PC-9 (cell line): ENCODE measurements around the gene NT5C2. TPM values are rescaled to one million over a fixed set of nuclear protein-coding genes. Genes with fewer than 3 reads are reported as not detected.

Experiments used
- BruUV-seq: library from RNA; stranded (reverse); fragments of 400-500 nt; replicated peaks from 2 replicates; lab custom pipeline; 2021; lab: Mats Ljungman, UMichigan
- CTCF ChIA-PET: fragments of 300-600 bp; sonication (Branson Sonifier 250); formaldehyde crosslinking; loops from one replicate; lab custom pipeline; 2022; ENCODE audit warnings: antibody characterized with exemption; lab: Charles Lee
- POLR2A ChIA-PET: fragments of 300-600 bp; sonication (Branson Sonifier 250); formaldehyde crosslinking; loops from one replicate; lab custom pipeline; 2022; ENCODE audit warnings: antibody characterized with exemption; ENCODE audit not compliant: unreplicated experiment; lab: Charles Lee
- DNase-seq, 2 experiments: peaks; one replicate each; pipeline versions ENCODE4 v3.0.0 to v3.0.0-alpha.2; 2015 to 2022; ENCODE audit warnings: mixed read lengths in 1 of 2
- H2AFZ ChIP-seq: fragments of 200-600 bp; sonication (generic); 2 replicates; pipeline ENCODE4 v1.8.1; 2017; ENCODE audit warnings: antibody characterized with exemption
- H3F3A ChIP-seq: fragments of 200-600 bp; sonication (generic); 2 replicates; pipeline ENCODE4 v1.8.1; 2017; ENCODE audit warnings: antibody characterized with exemption, mild to moderate bottlenecking, low read depth; ENCODE audit not compliant: insufficient read depth
- H3K27ac ChIP-seq: fragments of 200-600 bp; sonication (generic); 2 replicates; pipeline ENCODE4 v1.6.1; 2016; ENCODE audit warnings: mixed run types
- H3K27me3 ChIP-seq: fragments of 200-600 bp; sonication (generic); 2 replicates; pipeline ENCODE4 v1.6.1; 2016; ENCODE audit warnings: low read depth, mixed run types; ENCODE audit not compliant: insufficient read depth
- H3K36me3 ChIP-seq: fragments of 200-600 bp; sonication (generic); 2 replicates; pipeline ENCODE4 v1.6.1; 2016; ENCODE audit warnings: low read depth, mixed run types
- H3K4me1 ChIP-seq: fragments of 200-600 bp; sonication (generic); replicated peaks from 2 replicates; pipeline ENCODE4 v1.6.1; 2016; ENCODE audit warnings: mixed run types; ENCODE audit not compliant: insufficient read depth
- H3K4me2 ChIP-seq: fragments of 200-600 bp; sonication (generic); 2 replicates; pipeline ENCODE4 v1.6.1; 2017; ENCODE audit warnings: mixed run types
- H3K4me3 ChIP-seq: fragments of 200-600 bp; sonication (generic); 2 replicates; pipeline ENCODE4 v1.6.1; 2016; ENCODE audit warnings: mixed run types
- H3K79me2 ChIP-seq: fragments of 200-600 bp; sonication (generic); 2 replicates; pipeline ENCODE4 v1.6.1; 2017; ENCODE audit warnings: low read depth, mixed run types
- H3K9me2 ChIP-seq: fragments of 200-600 bp; sonication (generic); 2 replicates; pipeline ENCODE4 v1.8.1; 2017; ENCODE audit warnings: mild to moderate bottlenecking; ENCODE audit not compliant: insufficient read depth
- H3K9me3 ChIP-seq: fragments of 200-600 bp; sonication (generic); 2 replicates; pipeline ENCODE4 v1.8.1; 2016; ENCODE audit warnings: low read depth; ENCODE audit not compliant: insufficient read depth
- H4K20me1 ChIP-seq: fragments of 200-600 bp; sonication (generic); 2 replicates; pipeline ENCODE4 v1.8.1; 2017; ENCODE audit not compliant: insufficient read depth
- EZH2 ChIP-seq: fragments of 200-600 bp; sonication (generic); IDR thresholded peaks from 2 replicates; pipeline ENCODE4 v1.8.0; 2017; ENCODE audit warnings: antibody characterized with exemption, low read depth
- intact Hi-C: fragments of 100-400 bp; cut with micrococcal nuclease; formaldehyde crosslinking; loops from one replicate; pipeline ENCODE4 v1.10.0; 2022; ENCODE audit not compliant: unreplicated experiment
- total RNA-seq: library from RNA; stranded (reverse); gene quantifications from 2 replicates; pipeline ENCODE4 v1.2.3, GENCODE V29; 2021
- TF ChIP-seq, protein P1 (sequence below): fragments of 200-600 bp; sonication (generic); conservative IDR thresholded peaks from 2 replicates; pipeline ENCODE4 v1.6.1; 2017; ENCODE audit warnings: mixed run types, antibody characterized with exemption, mild to moderate bottlenecking, moderate library complexity

NT5C2 gene
- total RNA-seq, 1 experiment from 2014 or later: 67.9 TPM

DNA sequence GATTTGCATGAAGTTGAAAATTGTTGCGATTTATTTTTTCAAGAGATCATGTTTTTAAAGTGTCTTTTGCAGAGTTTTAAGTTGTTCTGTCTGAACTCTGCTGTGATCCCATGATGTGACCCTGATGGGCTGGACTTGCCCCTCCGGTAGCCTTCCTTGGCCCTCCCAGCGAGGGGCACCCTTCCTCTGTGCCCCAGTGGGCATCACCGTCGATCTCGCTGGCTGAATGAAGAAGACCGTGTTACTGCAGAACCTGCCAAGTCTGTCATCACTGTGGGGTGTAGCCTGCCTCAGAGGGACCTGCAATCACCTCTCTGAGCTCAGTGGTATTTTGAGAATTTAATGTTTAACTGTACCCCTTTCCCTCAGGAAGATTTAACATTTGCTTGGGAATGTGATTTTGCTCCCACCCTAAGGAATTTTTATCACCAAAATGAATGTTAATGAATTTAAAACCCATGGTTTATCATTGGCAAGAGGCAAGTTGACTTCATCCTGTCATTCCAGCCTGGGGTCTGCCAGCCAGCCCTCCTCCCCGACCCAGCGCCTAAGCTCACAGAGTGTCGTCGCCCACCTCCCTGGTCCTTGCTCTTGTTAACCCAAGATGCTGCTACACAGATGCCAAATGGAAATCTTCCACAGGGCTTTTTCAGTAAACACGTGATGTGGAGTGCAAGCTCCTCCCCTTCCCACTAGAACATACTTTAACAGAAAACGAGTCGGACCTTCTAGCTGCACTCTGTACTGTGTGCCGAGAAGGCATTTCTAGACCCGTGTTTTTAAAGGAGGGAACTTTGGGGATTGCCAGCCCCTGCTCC is 115.4 kb downstream of the NT5C2 start:
- Histone ChIP-seq H3K4me3 (no peak overlapping the region), H3K9me2 (no peaks in the 10 kb centered on the region), H3K9me3 (no peaks in the 10 kb centered on the region), H3F3A (peaks cover 11% of the 10 kb centered on the region), H3K36me3 (no peaks in the 10 kb centered on the region), H3K27ac (no peak overlapping the region), H3K4me1 (no peaks in the 10 kb centered on the region), H2AFZ (no peak overlapping the region), H3K27me3 (no peaks in the 10 kb centered on the region), H4K20me1 (no peaks in the 10 kb centered on the region), H3K79me2 (no peaks in the 10 kb centered on the region), H3K4me2 (no peak overlapping the region)
- intact Hi-C loops: no loop called here
- CTCF ChIA-PET: no interaction called here
- no TSS peak for BruUV-seq
- POLR2A ChIA-PET: no interaction called here
- TF ChIP-seq, protein P1, sequence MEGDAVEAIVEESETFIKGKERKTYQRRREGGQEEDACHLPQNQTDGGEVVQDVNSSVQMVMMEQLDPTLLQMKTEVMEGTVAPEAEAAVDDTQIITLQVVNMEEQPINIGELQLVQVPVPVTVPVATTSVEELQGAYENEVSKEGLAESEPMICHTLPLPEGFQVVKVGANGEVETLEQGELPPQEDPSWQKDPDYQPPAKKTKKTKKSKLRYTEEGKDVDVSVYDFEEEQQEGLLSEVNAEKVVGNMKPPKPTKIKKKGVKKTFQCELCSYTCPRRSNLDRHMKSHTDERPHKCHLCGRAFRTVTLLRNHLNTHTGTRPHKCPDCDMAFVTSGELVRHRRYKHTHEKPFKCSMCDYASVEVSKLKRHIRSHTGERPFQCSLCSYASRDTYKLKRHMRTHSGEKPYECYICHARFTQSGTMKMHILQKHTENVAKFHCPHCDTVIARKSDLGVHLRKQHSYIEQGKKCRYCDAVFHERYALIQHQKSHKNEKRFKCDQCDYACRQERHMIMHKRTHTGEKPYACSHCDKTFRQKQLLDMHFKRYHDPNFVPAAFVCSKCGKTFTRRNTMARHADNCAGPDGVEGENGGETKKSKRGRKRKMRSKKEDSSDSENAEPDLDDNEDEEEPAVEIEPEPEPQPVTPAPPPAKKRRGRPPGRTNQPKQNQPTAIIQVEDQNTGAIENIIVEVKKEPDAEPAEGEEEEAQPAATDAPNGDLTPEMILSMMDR: no peak
- TF ChIP-seq EZH2: no peak
- no peak for DNase-seq

- DNase-seq: no peak
- POLR2A ChIA-PET: no interaction called here
- Histone ChIP-seq H3K4me3 (no peak overlapping the region), H3K79me2 (no peaks in the 10 kb centered on the region), H3K27me3 (no peaks in the 10 kb centered on the region), H3K4me1 (no peaks in the 10 kb centered on the region), H3K9me3 (no peaks in the 10 kb centered on the region), H3F3A (peaks cover 6% of the 10 kb centered on the region), H3K36me3 (no peaks in the 10 kb centered on the region), H4K20me1 (no peaks in the 10 kb centered on the region), H2AFZ (no peak overlapping the region), H3K9me2 (no peaks in the 10 kb centered on the region), H3K27ac (no peak overlapping the region), H3K4me2 (no peak overlapping the region)
- TF ChIP-seq EZH2: no peak
- TF ChIP-seq, protein P1: no peak
- intact Hi-C loops: no loop called here
- BruUV-seq: no TSS peak
- CTCF ChIA-PET: no interaction called here
Observed at GRCh38 chr10:103077020-103077419, 116.1 kb downstream of the NT5C2 start.

- intact Hi-C loops: no loop called here
- no peaks in the 10 kb centered on the region for H3K9me2 ChIP-seq
- H3K27me3 ChIP-seq: no peaks in the 10 kb centered on the region
- no peaks in the 10 kb centered on the region for H3F3A ChIP-seq
- ChIA-PET CTCF (interaction anchor here (0.7 kb wide), 1 partner anchor 155 kb away, joined by 4 read pairs; the partner anchor contains the start of gene CNNM2), POLR2A (no interaction called here)
- no peaks in the 10 kb centered on the region; the same call in 1 of the 2 replicates for H3K4me1 ChIP-seq
- TF ChIP-seq, protein P1: no peak
- TF ChIP-seq EZH2: no peak
- no peak overlapping the region for H3K4me2 ChIP-seq
- H3K79me2 ChIP-seq: no peaks in the 10 kb centered on the region
- no peak for DNase-seq
- no peak overlapping the region for H3K4me3 ChIP-seq
- BruUV-seq: no TSS peak
- no peaks in the 10 kb centered on the region for H3K9me3 ChIP-seq
- H3K36me3 ChIP-seq: no peaks in the 10 kb centered on the region
- no peak overlapping the region for H2AFZ ChIP-seq
- H4K20me1 ChIP-seq: no peaks in the 10 kb centered on the region
- no peak overlapping the region for H3K27ac ChIP-seq
Observed at GRCh38 chr10:103072891-103073290, 120.2 kb downstream of the NT5C2 start.
